IPS-18c (cell line): Measurements from ENCODE around the gene FAM180A.

ENCODE experiments used
- H3K4me3 ChIP-seq: 2 replicates; pipeline ENCODE4 v1.7.0; 2013; ENCODE audit warnings: low read depth, mild to moderate bottlenecking, low read length, moderate library complexity; ENCODE audit not compliant: insufficient read depth
- H3K9me3 ChIP-seq: one replicate; pipeline ENCODE4 v1.6.1; 2013; ENCODE audit warnings: mild to moderate bottlenecking, low read length, moderate library complexity; ENCODE audit not compliant: control insufficient read depth, insufficient read depth

The FAM180A gene

GRCh38 chr7:135726911-135727673 lies 21.5 kb downstream of the FAM180A start:
- no peaks in the 10 kb centered on the region for H3K9me3 ChIP-seq

GRCh38 chr7:135726276-135726788 lies 22.3 kb downstream of the FAM180A start:
- Histone ChIP-seq H3K9me3 (no peaks in the 10 kb centered on the region), H3K4me3 (no peak overlapping the region)

More at GRCh38 chr7:135726911-135727673, 21.5 kb downstream of the FAM180A start:
- H3K4me3 ChIP-seq = no peak overlapping the region

- Histone ChIP-seq H3K9me3 (no peaks in the 10 kb centered on the region), H3K4me3 (no peak overlapping the region)
Observed at GRCh38 chr7:135723411-135723810, 25.2 kb downstream of the FAM180A start.

- no peaks in the 10 kb centered on the region for H3K9me3 ChIP-seq
- no peak overlapping the region for H3K4me3 ChIP-seq
Observed at GRCh38 chr7:135721198-135721820, 27.3 kb downstream of the FAM180A start.

GRCh38 chr7:135719688-135720087 lies 28.9 kb downstream of the FAM180A start:
- no peak overlapping the region for H3K4me3 ChIP-seq

GRCh38 chr7:135718794-135719437 lies 29.7 kb downstream of the FAM180A start:
- H3K9me3 ChIP-seq = no peaks in the 10 kb centered on the region

More at GRCh38 chr7:135719688-135720087, 28.9 kb downstream of the FAM180A start:
- no peaks in the 10 kb centered on the region for H3K9me3 ChIP-seq

GRCh38 chr7:135718219-135718618 lies 30.4 kb downstream of the FAM180A start:
- Histone ChIP-seq H3K4me3 (no peak overlapping the region), H3K9me3 (no peaks in the 10 kb centered on the region)

More at GRCh38 chr7:135718794-135719437, 29.7 kb downstream of the FAM180A start:
- no peak overlapping the region for H3K4me3 ChIP-seq

- no peaks in the 10 kb centered on the region for H3K9me3 ChIP-seq
Observed at GRCh38 chr7:135717693-135718092, 30.9 kb downstream of the FAM180A start.

GRCh38 chr7:135716677-135717238 lies 31.9 kb downstream of the FAM180A start:
- no peaks in the 10 kb centered on the region for H3K9me3 ChIP-seq
- H3K4me3 ChIP-seq = no peak overlapping the region

More at GRCh38 chr7:135717693-135718092, 30.9 kb downstream of the FAM180A start:
- no peak overlapping the region for H3K4me3 ChIP-seq

- Histone ChIP-seq H3K4me3 (no peak overlapping the region), H3K9me3 (no peaks in the 10 kb centered on the region)
Observed at GRCh38 chr7:135715673-135716072, 32.9 kb downstream of the FAM180A start.

GRCh38 chr7:135715055-135715522 lies 33.5 kb downstream of the FAM180A start:
- Histone ChIP-seq H3K4me3 (no peak overlapping the region), H3K9me3 (no peaks in the 10 kb centered on the region)

- Histone ChIP-seq H3K4me3 (no peak overlapping the region), H3K9me3 (no peaks in the 10 kb centered on the region)
Observed at GRCh38 chr7:135714534-135715009, 34.0 kb downstream of the FAM180A start.

GRCh38 chr7:135713836-135714470 lies 34.7 kb downstream of the FAM180A start:
- peaks cover 2% of the 10 kb centered on the region for H3K9me3 ChIP-seq
- no peak overlapping the region for H3K4me3 ChIP-seq

GRCh38 chr7:135712796-135713195 lies 35.8 kb downstream of the FAM180A start:
- no peak overlapping the region for H3K4me3 ChIP-seq
- peaks cover 2% of the 10 kb centered on the region for H3K9me3 ChIP-seq

GRCh38 chr7:135712182-135712782 lies 36.3 kb downstream of the FAM180A start:
- Histone ChIP-seq H3K9me3 (peaks cover 5% of the 10 kb centered on the region), H3K4me3 (no peak overlapping the region)

GRCh38 chr7:135711139-135711469 lies 37.5 kb downstream of the FAM180A start:
- H3K4me3 ChIP-seq = no peak overlapping the region

More at GRCh38 chr7:135711139-135711469, 37.5 kb downstream of the FAM180A start:
- H3K9me3 ChIP-seq = peaks cover 5% of the 10 kb centered on the region
